Testis (tissue), 2 donors: Measurements from ENCODE around the gene ABT1.

Source experiments
- POLR2A ChIP-seq: fragments of 450-650 bp; IDR thresholded peaks from one replicate; pipeline ENCODE4 v1.6.1; 2017; ENCODE audit warnings: antibody characterized with exemption, mild to moderate bottlenecking, moderate library complexity
- TF ChIP-seq, protein P1 (sequence below), 3 experiments: fragments of 450-650 bp in 2 of 3; fragments of 200-600 bp in 1 of 3; sonication (generic) in 1 of 3; IDR thresholded peaks; one replicate each; pipeline ENCODE4 v1.5.1; 2016 to 2019; ENCODE audit warnings: antibody characterized with exemption in 3 of 3, mild to moderate bottlenecking in 2 of 3, moderate library complexity in 1 of 3

DNA sequence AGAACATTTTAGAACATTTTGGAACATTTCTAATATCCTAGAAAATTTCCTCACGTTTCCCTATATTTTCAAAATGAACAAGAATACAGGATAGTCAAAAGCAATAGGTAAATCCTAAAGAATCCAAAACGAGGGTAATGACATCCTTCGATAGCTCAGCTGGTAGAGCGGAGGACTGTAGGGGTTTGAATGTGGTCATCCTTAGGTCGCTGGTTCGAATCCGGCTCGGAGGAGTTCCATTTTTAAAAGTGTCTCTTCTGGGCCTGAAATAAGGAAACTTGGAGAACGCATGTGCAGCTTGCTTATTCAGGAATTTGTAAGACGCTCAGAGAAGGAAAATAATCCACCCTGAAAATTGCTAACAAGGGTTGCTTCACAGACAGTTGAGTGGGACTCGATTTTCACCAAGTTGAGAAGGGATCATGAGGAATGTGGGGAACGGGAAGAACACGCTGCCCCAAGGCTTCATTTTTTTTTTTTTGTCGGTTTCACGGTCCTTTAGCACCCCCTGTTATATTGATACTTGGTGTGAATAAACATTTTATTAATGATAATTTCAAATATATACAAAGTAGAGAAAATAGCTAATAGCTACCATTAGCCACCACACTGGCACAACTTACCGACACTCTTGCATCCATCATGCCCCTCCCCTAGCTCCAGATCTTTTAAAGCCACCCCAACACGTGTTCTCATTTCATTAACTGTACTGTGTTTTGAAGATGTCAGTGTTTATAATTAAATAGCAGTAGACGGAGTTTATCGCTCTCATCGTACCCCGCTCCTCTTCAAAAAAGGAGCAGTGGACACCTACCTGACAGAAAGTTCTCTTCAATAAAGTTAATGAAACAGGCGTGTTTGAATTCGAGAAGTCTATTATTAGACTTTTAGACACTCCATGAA, 1.8 kb upstream of the ABT1 start:
- TF ChIP-seq, protein P1, sequence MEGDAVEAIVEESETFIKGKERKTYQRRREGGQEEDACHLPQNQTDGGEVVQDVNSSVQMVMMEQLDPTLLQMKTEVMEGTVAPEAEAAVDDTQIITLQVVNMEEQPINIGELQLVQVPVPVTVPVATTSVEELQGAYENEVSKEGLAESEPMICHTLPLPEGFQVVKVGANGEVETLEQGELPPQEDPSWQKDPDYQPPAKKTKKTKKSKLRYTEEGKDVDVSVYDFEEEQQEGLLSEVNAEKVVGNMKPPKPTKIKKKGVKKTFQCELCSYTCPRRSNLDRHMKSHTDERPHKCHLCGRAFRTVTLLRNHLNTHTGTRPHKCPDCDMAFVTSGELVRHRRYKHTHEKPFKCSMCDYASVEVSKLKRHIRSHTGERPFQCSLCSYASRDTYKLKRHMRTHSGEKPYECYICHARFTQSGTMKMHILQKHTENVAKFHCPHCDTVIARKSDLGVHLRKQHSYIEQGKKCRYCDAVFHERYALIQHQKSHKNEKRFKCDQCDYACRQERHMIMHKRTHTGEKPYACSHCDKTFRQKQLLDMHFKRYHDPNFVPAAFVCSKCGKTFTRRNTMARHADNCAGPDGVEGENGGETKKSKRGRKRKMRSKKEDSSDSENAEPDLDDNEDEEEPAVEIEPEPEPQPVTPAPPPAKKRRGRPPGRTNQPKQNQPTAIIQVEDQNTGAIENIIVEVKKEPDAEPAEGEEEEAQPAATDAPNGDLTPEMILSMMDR (IDR thresholded peaks at IDR 0.05), result no peak
- TF ChIP-seq POLR2A, result no peak
